ENCODE measurements around the gene DDAH2. TPM values are rescaled to one million over a fixed set of nuclear protein-coding genes. Genes with fewer than 3 reads are reported as not detected.

The DDAH2 gene
- total RNA-seq, 2 donors from 2014 or later, result 55.6 to 56.2 TPM

DNA sequence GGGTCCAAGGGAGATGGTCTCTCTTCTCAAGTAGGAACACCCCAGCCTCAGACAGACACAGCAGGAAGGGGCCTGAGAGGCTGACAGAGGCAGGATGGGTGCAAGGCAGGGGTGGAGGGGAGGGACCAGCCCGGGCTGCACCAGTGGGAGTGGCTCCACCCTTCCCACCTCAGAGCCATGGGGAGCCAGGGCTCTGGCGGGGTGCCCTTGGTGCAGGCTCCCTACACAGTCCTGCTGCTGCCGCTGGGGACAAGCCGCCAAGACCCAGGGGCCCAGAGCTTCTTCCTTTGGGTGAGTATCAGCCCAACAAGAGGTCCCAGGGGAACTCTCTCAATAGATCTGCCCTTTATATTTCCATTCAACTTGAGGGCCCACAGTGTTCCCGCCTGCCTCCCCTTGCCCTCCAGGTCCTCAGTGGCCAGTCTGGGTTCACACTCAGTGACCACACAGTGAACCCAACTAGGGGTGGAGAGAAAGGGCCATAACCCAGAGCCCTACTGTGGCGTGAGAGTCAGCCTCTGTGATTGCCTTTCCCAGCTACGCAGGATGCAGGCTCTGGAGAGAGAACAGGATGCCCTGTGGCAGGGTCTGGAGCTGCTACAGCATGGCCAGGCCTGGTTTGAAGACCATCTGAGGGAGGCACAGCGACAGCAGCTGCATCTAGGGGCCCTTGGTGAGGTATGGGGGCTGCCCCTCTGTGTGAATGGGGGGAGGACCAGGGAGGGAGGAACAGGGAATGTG is 33.9 kb upstream of the DDAH2 start:
- ATAC-seq, result no peak
- no peak for DNase-seq
- intact Hi-C loops (cut with DNase I), result no loop called here

DNA sequence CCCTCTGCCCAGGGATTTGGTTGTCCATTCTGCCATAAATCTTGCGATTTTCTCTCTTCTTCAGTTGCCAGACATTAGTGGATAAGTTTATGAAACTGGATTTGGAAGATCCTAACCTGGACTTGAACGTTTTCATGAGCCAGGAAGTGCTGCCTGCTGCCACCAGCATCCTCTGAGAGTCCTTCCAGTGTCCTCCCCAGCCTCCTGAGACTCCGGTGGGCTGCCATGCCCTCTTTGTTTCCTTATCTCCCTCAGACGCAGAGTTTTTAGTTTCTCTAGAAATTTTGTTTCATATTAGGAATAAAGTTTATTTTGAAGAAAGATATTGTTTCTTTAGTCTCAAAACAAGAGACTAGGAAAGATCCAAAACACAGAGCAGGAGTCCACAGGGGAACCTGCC is 33.3 kb upstream of the DDAH2 start, which contains the start of gene SAPCD1:
Gene SAPCD1 (plus strand): TSS at position 301 of the 400 bp plus-strand sequence. CDS start 399 bp downstream, outside the sequence.
- DNase-seq (no peak), ATAC-seq (no peak)
- intact Hi-C loops (cut with DNase I), result no loop called here

- DNase-seq (no peak), ATAC-seq (no peak)
- intact Hi-C loops (cut with DNase I), result no loop called here
Measured at GRCh38 chr6:31761343-31761742, 32.2 kb upstream of the DDAH2 start.

DNA sequence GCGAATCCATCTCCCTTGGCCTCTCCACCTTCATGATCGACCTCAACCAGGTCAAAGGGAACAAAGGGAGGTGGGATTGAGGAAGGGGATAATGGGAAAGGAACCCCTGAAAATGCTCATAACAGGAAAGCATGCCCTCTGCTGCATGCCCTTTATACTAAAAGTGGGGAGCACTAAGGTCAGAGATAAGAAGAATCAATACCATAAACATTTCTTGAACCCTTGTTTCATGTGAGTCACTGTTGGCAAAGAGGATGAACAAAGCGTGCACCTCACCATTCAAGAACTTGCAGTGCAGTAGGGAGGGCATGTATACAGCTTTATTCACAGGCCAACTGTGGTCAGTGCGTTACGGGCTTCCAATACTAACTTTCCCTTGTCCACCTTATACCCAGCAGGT is 31.7 kb upstream of the DDAH2 start:
- ATAC-seq (no peak), DNase-seq (no peak)
- intact Hi-C loops (cut with DNase I), result no loop called here

- ATAC-seq (no peak), DNase-seq (no peak)
- intact Hi-C loops (cut with DNase I), result no loop called here
Measured at GRCh38 chr6:31758281-31758680, 29.2 kb upstream of the DDAH2 start.

GRCh38 chr6:31752739-31753319 is 23.7 kb upstream of the DDAH2 start:
- intact Hi-C loops (cut with DNase I), result no loop called here
- no peak for DNase-seq
- peak in 1 of 2 donors; percentile 23 for ATAC-seq

DNA sequence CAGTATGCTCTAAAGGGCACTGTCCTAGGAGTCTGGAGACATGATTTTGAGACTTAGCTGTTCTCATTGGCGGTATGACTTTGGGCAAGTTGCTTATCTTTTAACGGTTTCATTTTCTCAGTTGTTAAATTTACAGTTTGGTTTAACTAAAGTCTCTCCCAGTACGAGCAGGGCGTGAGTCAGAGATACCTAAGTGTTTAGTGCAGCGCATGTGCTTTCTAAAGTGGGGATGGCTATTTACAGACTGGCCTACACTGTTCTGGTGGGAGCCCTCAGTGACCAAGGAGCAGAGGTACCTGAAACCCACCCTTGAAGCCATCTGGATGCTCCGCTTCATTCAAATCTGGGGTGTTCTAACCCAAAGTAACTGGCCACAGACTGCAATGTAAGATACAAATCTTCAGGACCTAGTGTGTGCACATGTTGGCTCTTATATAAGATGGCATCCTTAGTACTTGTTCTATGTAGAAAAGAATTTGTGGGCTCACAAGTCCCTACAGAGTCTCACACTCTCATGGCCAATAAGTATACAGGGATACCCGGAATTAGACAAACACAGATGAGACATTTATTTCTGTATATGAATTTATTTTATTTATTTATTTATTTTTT is 21.4 kb upstream of the DDAH2 start:
- ATAC-seq (no peak), DNase-seq (no peak)
- intact Hi-C loops (cut with DNase I), result no loop called here

GRCh38 chr6:31749301-31750036 is 20.4 kb upstream of the DDAH2 start:
- ATAC-seq (no peak), DNase-seq (no peak)
- intact Hi-C loops (cut with DNase I), result no loop called here

DNA sequence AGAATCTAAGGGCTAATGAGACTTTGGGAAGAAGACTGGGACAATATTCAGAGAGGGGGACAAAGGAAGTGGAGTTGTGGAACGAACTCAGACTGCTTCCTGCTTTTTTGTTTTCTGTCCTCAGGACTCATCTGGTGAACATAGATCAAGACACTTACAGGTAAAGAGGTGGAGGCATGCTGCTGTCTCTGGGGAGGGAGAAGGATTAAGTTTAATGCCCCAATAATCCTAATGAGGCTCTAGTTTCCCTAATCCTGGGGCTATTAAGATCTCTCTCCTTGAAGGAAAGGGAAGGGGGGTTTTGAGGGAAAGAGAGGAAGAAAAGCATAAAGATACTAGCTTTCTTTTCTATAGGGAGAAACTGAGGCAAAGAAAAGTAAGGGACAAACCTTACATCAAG is 15.3 kb upstream of the DDAH2 start:
- intact Hi-C loops (cut with DNase I), result no loop called here
- DNase-seq (no peak), ATAC-seq (no peak)

- intact Hi-C loops (cut with DNase I), result no loop called here
- ATAC-seq (no peak), DNase-seq (no peak)
Measured at GRCh38 chr6:31742894-31743293, 13.8 kb upstream of the DDAH2 start.

DNA sequence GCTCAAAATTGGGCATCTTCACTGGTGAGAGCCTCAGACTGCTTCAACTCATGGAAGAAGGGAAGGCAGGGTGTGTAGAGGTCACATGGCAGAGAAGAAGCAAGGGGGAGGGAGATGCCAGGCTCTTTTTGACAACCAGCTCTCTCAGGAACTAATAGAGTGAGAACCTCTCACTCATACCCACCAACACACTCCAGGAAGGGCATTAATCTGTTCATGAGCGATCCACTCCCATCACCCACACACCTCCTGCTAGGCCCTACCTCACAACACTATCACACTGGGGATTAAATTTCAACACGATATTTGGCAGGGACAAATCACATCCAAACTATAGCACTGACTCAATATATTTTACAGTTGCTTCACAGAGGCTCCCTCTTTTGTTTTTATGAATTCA is 12.7 kb upstream of the DDAH2 start:
- no peak for ATAC-seq
- intact Hi-C loops (cut with DNase I), result no loop called here
- DNase-seq, result no peak

- intact Hi-C loops (cut with DNase I), result no loop called here
- DNase-seq (no peak), ATAC-seq (peak; percentile 1)
Measured at GRCh38 chr6:31740397-31741223, 11.5 kb upstream of the DDAH2 start.

GRCh38 chr6:31739639-31740396 is 10.7 kb upstream of the DDAH2 start, which contains the start of gene MSH5:
Gene MSH5, plus strand, starts transcription at chr6:31740005. Its CDS starts 462 bp downstream, at chr6:31740467.
- DNase-seq (peak; percentile 98), ATAC-seq (peak; percentile 93 to 96)
- intact Hi-C loops (cut with DNase I), result loop anchor here in 1 of 2 donors (10.0 kb wide), 2 partner anchors 55 to 95 kb away; partner anchors contain the start of gene VARS1

GRCh38 chr6:31737991-31738979 is 9.2 kb upstream of the DDAH2 start:
- intact Hi-C loops (cut with DNase I), result loop anchor here in 1 of 2 donors (10.0 kb wide), 2 partner anchors 57 to 97 kb away; partner anchors contain the start of gene VARS1
- DNase-seq, result peak; percentile 65

DNA sequence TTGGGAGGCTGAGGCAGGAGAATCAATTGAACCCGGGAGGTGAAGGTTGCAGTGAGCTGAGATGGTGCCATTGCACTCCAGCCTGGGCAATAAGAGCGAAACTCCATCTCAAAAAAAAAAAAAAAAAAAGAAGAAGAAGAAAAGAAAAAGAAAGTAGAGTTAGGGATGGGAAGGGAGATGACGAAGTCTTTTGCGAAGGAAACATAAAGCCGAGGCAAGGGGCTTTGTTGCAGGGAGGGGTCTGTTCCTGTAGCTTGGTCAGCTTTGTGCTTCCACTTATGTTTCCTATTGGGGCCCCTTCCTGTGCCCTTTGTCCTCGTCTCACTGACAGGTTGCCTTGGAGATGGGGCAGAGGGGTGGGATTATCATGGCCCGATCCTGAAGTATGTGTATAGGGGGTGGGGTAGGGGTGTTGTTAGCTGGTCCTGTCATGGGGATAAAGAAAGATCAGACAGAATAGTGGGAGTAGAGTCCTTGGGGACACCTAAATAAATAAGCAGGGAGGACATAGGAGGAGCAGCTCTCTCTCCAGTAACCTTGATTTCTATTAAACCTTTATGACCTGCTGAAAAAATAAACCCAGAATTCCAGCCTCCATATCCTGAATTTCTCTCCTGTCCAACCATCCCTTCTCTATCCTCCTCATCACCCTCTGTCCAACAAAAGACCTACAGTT is 8.4 kb upstream of the DDAH2 start:
- DNase-seq, result no peak
- intact Hi-C loops (cut with DNase I), result loop anchor here in 1 of 2 donors (10.0 kb wide), 2 partner anchors 57 to 97 kb away; partner anchors contain the start of gene VARS1

More at GRCh38 chr6:31737991-31738979, 9.2 kb upstream of the DDAH2 start:
- ATAC-seq, result peak in 1 of 2 donors; percentile 1

DNA sequence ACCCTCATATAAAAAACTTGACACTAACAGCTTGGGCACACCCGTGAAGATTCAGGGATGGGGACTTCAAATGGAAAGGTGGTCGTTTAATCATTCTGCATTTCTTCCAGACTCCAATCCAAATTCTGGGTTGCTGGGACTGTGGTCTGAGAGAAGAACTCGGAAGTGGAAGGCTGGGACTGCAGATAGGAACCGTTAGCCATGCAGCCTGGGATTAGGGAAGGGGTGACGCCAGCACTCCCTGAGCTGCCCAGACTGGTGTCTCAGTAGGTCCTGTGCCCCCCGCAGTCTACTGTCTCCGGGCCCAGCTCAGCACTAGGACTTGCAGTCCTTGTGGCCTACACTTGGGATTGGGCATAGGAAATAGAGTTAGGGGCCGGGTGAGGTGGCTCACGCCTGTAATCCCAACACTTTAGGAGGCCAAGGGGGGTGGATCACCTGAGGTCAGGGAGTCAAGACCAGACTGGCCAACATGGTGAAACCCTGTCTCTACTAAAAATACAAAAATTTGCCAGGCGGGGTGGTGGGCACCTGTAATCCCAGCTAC is 7.7 kb upstream of the DDAH2 start:
- DNase-seq, result no peak
- intact Hi-C loops (cut with DNase I), result loop anchor here in 1 of 2 donors (10.0 kb wide), 2 partner anchors 58 to 98 kb away; partner anchors contain the start of gene VARS1
- no peak for ATAC-seq

More for the DNA sequence above, 8.4 kb upstream of the DDAH2 start:
- ATAC-seq, result no peak
